HG03097 (cell line): ENCODE results near the gene KCNS3.

Source experiments
- ATAC-seq: cut with Tn5 transposase; IDR thresholded peaks from one replicate; pipeline ENCODE4 v1.9.1; 2021; ENCODE audit not compliant: unreplicated experiment, low FRiP score

Gene KCNS3, protein sequence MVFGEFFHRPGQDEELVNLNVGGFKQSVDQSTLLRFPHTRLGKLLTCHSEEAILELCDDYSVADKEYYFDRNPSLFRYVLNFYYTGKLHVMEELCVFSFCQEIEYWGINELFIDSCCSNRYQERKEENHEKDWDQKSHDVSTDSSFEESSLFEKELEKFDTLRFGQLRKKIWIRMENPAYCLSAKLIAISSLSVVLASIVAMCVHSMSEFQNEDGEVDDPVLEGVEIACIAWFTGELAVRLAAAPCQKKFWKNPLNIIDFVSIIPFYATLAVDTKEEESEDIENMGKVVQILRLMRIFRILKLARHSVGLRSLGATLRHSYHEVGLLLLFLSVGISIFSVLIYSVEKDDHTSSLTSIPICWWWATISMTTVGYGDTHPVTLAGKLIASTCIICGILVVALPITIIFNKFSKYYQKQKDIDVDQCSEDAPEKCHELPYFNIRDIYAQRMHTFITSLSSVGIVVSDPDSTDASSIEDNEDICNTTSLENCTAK

DNA sequence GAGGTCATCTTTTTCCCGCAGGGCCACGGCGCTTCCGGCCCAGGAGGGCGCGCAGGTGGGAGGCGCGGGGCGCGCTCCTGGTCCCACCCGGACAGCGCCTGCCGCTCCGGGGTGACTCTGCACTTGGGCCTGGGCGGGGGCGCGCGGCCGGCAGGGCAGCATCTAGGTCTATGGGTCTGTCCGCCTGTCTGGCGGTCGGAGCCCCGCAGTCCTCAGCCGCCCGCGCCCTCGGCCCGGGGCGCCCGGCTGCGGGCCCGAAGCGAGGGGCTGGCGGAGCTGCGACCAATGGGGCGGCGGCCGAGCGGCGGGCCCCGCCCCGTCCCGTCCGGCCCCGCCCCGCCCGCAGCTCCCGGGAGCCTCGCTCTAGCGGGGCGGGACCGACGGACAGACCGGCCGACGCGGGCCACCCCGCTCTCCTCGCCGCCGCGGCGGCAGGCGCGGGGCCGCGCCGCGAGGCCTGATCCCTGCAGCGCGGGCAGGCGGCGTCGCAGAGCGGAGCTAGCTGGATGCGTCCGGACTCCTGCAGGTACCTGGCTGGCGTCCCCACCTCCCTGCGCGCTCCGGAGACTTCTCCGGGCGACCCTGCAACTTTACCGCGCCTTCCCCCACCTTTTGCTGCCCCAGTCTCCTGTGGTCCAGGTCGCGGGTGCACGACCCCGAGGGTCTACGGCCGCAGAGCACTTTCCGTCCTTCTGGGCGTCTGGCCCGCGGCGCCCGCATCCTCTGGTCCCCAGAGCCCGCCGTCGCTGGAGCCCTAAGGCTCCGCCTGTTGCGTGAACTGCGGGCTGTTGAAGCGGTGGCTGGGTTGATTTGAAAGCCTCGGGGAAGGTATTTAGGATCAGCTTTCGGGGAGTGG, at the start of gene KCNS3:
Gene KCNS3, plus strand, starts transcription at position 387 of the 856 bp plus-strand sequence. CDS start 52,342 bp downstream, outside the sequence.
- ATAC-seq: peak; percentile 79

DNA sequence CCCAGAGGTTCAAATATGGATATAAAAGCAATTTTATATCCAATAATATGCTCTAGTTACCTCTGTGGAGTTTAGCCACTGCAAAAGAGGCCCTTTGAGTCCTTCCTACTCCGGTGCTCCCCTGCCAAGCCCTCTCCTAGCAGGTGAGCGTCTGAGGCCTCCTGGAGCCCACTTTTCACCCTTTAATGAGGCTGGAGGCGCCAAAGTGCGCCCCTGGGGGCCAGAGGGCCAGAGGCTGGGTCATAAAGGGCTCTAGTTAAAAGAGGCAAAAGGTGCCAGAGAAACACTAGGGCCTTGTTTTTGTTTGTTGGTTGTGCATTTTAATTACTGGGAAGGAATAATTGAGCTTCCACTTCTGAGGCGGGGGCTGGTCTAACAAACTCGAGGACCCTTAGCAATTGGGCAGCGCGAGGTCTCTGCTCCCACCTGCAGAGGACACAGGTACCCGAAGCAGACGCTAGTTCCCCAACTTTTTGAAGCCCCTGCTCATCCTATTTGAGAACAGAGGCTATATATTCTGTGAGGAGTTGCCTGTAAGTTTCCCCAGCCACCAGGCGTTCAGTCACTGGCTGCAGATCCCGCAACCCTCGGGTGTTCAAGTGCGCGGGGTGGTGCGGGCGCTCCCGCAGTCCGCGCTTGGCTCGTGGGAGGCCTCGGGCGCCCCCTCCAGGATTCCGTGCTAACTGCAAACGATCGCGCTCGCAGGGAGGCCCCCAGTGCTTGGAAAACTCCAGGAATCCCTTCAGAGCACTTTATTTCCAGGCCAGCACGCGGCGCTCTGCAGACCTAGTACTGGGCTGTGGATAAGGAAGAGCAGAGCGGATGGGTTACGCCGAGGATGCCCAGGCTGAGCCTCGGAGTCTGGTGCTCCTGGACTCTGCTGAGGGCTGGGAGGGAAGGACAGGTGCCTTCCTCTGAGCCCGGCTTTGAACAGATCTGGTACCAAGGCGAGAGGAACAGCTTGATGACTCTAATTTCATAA, 48.1 kb upstream of the KCNS3 start:
- peak; percentile 74 for ATAC-seq

GRCh38 chr2:17835516-17835915, 43.0 kb upstream of the KCNS3 start:
- no peak for ATAC-seq

GRCh38 chr2:17839959-17840358, 38.5 kb upstream of the KCNS3 start:
- ATAC-seq: no peak

- no peak for ATAC-seq
Measured at GRCh38 chr2:17843457-17843856, 35.0 kb upstream of the KCNS3 start.

GRCh38 chr2:17845806-17846205, 32.7 kb upstream of the KCNS3 start:
- no peak for ATAC-seq

- ATAC-seq: no peak
Measured at GRCh38 chr2:17846676-17847075, 31.8 kb upstream of the KCNS3 start.

- ATAC-seq: no peak
Measured at GRCh38 chr2:17847236-17847635, 31.2 kb upstream of the KCNS3 start.

GRCh38 chr2:17849275-17849674, 29.2 kb upstream of the KCNS3 start:
- no peak for ATAC-seq

GRCh38 chr2:17850151-17850550, 28.3 kb upstream of the KCNS3 start:
- no peak for ATAC-seq

GRCh38 chr2:17851731-17852585, 26.5 kb upstream of the KCNS3 start:
- no peak for ATAC-seq

- ATAC-seq: no peak
Measured at GRCh38 chr2:17853799-17854198, 24.7 kb upstream of the KCNS3 start.

- ATAC-seq: no peak
Measured at GRCh38 chr2:17857021-17857420, 21.4 kb upstream of the KCNS3 start.

DNA sequence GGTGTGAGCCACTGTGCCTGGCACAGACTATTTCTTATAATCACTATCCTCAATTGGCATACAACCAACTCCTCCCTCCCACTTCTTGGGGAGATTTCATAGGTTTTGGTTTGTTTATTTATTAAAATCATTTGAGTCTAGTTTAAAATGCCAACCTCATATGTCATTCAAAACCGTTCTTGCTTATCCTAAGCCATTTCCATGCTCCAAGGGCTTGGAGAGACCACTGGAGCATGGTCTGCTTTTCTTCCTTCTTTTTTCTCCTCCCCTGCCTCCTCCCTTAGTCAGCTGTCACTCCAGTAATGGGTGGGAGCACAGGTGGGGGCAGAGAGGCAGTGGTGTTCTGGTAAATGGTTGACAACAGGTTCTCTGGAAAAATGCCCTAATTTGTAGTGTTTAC, 20.4 kb upstream of the KCNS3 start:
- no peak for ATAC-seq

DNA sequence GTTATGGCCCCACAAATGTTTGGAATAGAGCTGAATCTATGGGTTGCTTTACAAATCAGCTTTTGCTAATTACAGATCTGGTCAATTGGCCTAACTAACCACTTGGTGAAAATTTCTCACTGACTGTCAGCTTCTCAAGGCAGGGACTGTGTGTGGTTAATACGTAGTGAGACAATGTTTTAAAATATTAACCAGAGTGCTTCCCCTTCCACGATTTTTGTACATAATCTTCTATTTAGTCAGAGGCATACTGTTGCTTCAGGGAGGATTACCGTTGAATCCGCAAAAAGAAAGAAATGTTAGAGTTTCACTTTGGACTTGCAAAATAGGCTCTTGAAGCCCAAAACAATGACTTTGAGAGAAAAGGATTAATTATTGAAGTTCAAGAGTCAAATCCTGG, 14.9 kb upstream of the KCNS3 start:
- ATAC-seq: no peak

GRCh38 chr2:17864676-17865075, 13.8 kb upstream of the KCNS3 start:
- no peak for ATAC-seq

DNA sequence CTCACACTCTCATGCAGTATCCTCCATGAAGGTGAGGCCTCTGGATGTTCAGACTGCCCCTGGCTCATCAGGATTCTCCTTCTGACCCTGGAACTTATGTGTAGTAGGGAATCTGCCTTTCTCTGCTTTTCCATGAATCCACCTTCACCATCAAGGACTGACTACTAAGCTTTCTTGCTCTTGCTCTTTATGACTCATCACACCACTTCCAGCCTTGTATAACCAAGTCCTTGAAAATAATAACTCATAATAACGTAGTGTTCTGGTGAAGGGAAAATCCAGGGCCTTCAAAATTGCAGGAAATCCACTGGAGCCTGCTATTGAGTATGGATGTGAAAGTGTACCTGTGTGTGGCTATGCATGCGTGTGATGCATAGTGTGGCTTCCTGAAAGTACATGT, 11.3 kb upstream of the KCNS3 start:
- no peak for ATAC-seq

DNA sequence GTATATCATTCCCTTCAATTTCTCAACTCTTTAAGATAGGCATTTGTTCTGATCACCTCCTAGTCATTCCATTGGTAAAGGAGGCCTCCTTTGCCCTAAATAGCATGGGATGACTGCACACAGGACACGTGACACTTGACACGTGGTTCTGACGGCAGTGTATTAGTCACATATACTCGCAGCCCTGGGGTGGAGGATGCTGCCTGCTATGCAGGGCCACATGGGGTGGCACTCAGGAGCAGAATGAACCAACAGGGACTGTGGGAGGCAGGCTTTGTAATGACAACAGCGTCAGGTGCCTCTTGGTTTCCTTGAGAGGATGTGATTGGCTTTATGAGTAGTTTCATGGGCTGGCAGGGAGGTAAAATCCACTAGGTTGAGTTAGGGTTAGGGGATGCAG, 9.3 kb upstream of the KCNS3 start:
- ATAC-seq: no peak

GRCh38 chr2:17871639-17872038, 6.8 kb upstream of the KCNS3 start:
- ATAC-seq: no peak
